Mucosa of descending colon (tissue), 3 donors: ENCODE measurements around the gene FAM163B. TPM values are rescaled to one million over a fixed set of nuclear protein-coding genes. Genes with fewer than 3 reads are reported as not detected.

Experiments used
- ATAC-seq: fragments of 200-7000 bp; cut with Tn5 transposase; one replicate; pipeline ENCODE4 v1.9.1; 2020; ENCODE audit warnings: mild to moderate bottlenecking, moderate library complexity
- DNase-seq, 3 donors: peaks; one replicate each; pipeline ENCODE4 v3.0.0-alpha.2; 2020
- H3K36me3 ChIP-seq: fragments of 200-600 bp; one replicate; pipeline ENCODE4 v1.8.0; 2021; ENCODE audit warnings: low read depth, mild to moderate bottlenecking
- H3K4me1 ChIP-seq: fragments of 200-600 bp; one replicate; pipeline ENCODE4 v1.8.0; 2021; ENCODE audit warnings: low read depth, mild to moderate bottlenecking
- H3K4me3 ChIP-seq: fragments of 200-600 bp; one replicate; pipeline ENCODE4 v1.8.0; 2021; ENCODE audit warnings: mild to moderate bottlenecking
- H3K9me3 ChIP-seq: fragments of 200-600 bp; one replicate; pipeline ENCODE4 v1.8.0; 2021; ENCODE audit warnings: mild to moderate bottlenecking
- CTCF ChIP-seq: fragments of 200-600 bp; IDR thresholded peaks from one replicate; pipeline ENCODE4 v1.8.0; 2022; ENCODE audit warnings: antibody characterized with exemption, mild to moderate bottlenecking
- intact Hi-C, 2 donors: fragments of 100-400 bp; cut with DNase I in 1 of 2; cut with micrococcal nuclease in 1 of 2; formaldehyde crosslinking; loops; one replicate each; pipeline versions ENCODE4 v1.11.0 to v1.11.1; 2022; cut with DNase I, micrococcal nuclease
- total RNA-seq, 3 donors: library from RNA; stranded (reverse); fragmentation: NEBNext Ultra II Directional in 2 of 3; extraction: Animal tissue kit (Norgen Biotek cat#: 25700) in 2 of 3; gene quantifications; one replicate each; pipeline versions ENCODE4 v1.2.1 to v1.2.4, GENCODE V29; 2021 to 2023
- donor health status: DM: no; HTN: no; CAD: no; lungs with moderate emphysema.
- donor health status: DM: no; HTN: no; CAD: no.
- donor health status: DM: no; HTN: yes; CAD: no.

The FAM163B gene
- total RNA-seq, 3 donors from 2014 or later: 2.0 to 3.9 (median 3.8) TPM

- no peak for TF ChIP-seq CTCF
- no peak for ATAC-seq
Observed at GRCh38 chr9:133569891-133570690, 39.1 kb downstream of the FAM163B start.

GRCh38 chr9:133569121-133569785, 39.9 kb downstream of the FAM163B start:
- intact Hi-C loops: no loop called here
- Histone ChIP-seq H3K4me3 (no peak overlapping the region), H3K4me1 (no peaks in the 10 kb centered on the region), H3K36me3 (no peaks in the 10 kb centered on the region), H3K9me3 (no peaks in the 10 kb centered on the region)
- DNase-seq (no peak), ATAC-seq (no peak)
- TF ChIP-seq CTCF: no peak

More at GRCh38 chr9:133569891-133570690, 39.1 kb downstream of the FAM163B start:
- Histone ChIP-seq H3K4me1 (no peaks in the 10 kb centered on the region), H3K4me3 (no peak overlapping the region), H3K9me3 (no peaks in the 10 kb centered on the region), H3K36me3 (no peaks in the 10 kb centered on the region)
- no peak for DNase-seq
- intact Hi-C loops: no loop called here

GRCh38 chr9:133568186-133568585, 41.0 kb downstream of the FAM163B start:
- no peak for TF ChIP-seq CTCF
- Histone ChIP-seq H3K4me1 (peaks cover 4% of the 10 kb centered on the region), H3K36me3 (no peaks in the 10 kb centered on the region), H3K4me3 (no peak overlapping the region), H3K9me3 (no peaks in the 10 kb centered on the region)
- intact Hi-C loops: no loop called here
- no peak for DNase-seq
- ATAC-seq: no peak

- no peak for TF ChIP-seq CTCF
- Histone ChIP-seq H3K4me3 (no peak overlapping the region), H3K9me3 (no peaks in the 10 kb centered on the region), H3K36me3 (no peaks in the 10 kb centered on the region), H3K4me1 (peaks cover 9% of the 10 kb centered on the region)
- ATAC-seq (no peak), DNase-seq (no peak)
- intact Hi-C loops: no loop called here
Observed at GRCh38 chr9:133566817-133567216, 42.4 kb downstream of the FAM163B start.

GRCh38 chr9:133566382-133566781, 42.8 kb downstream of the FAM163B start:
- no peaks in the 10 kb centered on the region for H3K36me3 ChIP-seq
- peaks cover 9% of the 10 kb centered on the region for H3K4me1 ChIP-seq
- H3K9me3 ChIP-seq: no peaks in the 10 kb centered on the region
- no peak overlapping the region for H3K4me3 ChIP-seq
- no peak for TF ChIP-seq CTCF
- DNase-seq: no peak
- intact Hi-C loops: no loop called here
- no peak for ATAC-seq
